GM23338 (cell line): ENCODE measurements around the gene FANCF. TPM values are rescaled to one million over a fixed set of nuclear protein-coding genes. Genes with fewer than 3 reads are reported as not detected.

Experiments
- ATAC-seq: fragments of 200-7000 bp; cut with Tn5 transposase; 3 replicates; pipeline ENCODE4 v1.9.1; 2020
- DNase-seq: peaks from one replicate; pipeline ENCODE4 v3.0.0-alpha.2; 2015; ENCODE audit warnings: low spot score
- H2AFZ ChIP-seq: fragments of 200-600 bp; sonication (generic); 2 replicates; pipeline ENCODE4 v1.8.0; 2016; ENCODE audit warnings: antibody characterized with exemption, mild to moderate bottlenecking, moderate library complexity
- H3F3A ChIP-seq: fragments of 200-600 bp; sonication (generic); replicated peaks from 2 replicates; pipeline ENCODE4 v1.8.0; 2017; ENCODE audit warnings: antibody characterized with exemption, mixed run types, low read depth
- H3K27ac ChIP-seq: fragments of 200-600 bp; sonication (generic); 2 replicates; pipeline ENCODE4 v1.6.1; 2016; ENCODE audit warnings: low read depth
- H3K27me3 ChIP-seq: fragments of 200-600 bp; sonication (generic); 2 replicates; pipeline ENCODE4 v1.8.0; 2016; ENCODE audit warnings: mild to moderate bottlenecking, mixed run types, moderate library complexity; ENCODE audit not compliant: insufficient read depth
- H3K36me3 ChIP-seq: fragments of 200-600 bp; sonication (generic); 2 replicates; pipeline ENCODE4 v1.8.0; 2016; ENCODE audit warnings: mild to moderate bottlenecking; ENCODE audit not compliant: insufficient read depth
- H3K4me1 ChIP-seq: fragments of 200-600 bp; sonication (generic); 2 replicates; pipeline ENCODE4 v1.8.0; 2016; ENCODE audit warnings: mild to moderate bottlenecking, moderate library complexity; ENCODE audit not compliant: insufficient read depth
- H3K4me2 ChIP-seq: fragments of 200-600 bp; sonication (generic); 2 replicates; pipeline ENCODE4 v1.7.1; 2017; ENCODE audit warnings: mixed run types
- H3K4me3 ChIP-seq: fragments of 200-600 bp; sonication (generic); 2 replicates; pipeline ENCODE4 v1.6.1; 2016; ENCODE audit warnings: mixed run types
- H3K79me2 ChIP-seq: fragments of 200-600 bp; sonication (generic); replicated peaks from 2 replicates; pipeline ENCODE4 v1.8.0; 2017; ENCODE audit warnings: mild to moderate bottlenecking; ENCODE audit not compliant: insufficient read depth
- H3K9me2 ChIP-seq: fragments of 200-600 bp; sonication (generic); 2 replicates; pipeline ENCODE4 v1.8.0; 2017; ENCODE audit not compliant: insufficient read depth
- H4K20me1 ChIP-seq: fragments of 200-600 bp; sonication (generic); replicated peaks from 2 replicates; pipeline ENCODE4 v1.8.0; 2017; ENCODE audit warnings: mild to moderate bottlenecking; ENCODE audit not compliant: insufficient read depth
- H3K27ac Mint-ChIP-seq: 2 replicates; pipeline ENCODE4 v1.8.0; 2020; ENCODE audit warnings: inconsistent platforms, mild to moderate bottlenecking, moderate library complexity, mixed read lengths
- H3K27me3 Mint-ChIP-seq: 3 replicates; pipeline ENCODE4 v1.8.0; 2022; ENCODE audit warnings: low read depth, mild to moderate bottlenecking, moderate library complexity, mixed read lengths, inconsistent platforms; ENCODE audit not compliant: insufficient read depth, poor library complexity
- H3K36me3 Mint-ChIP-seq: 3 replicates; pipeline ENCODE4 v1.8.0; 2021; ENCODE audit warnings: low read depth, mild to moderate bottlenecking, inconsistent platforms, moderate library complexity, mixed read lengths
- H3K4me1 Mint-ChIP-seq: 3 replicates; pipeline ENCODE4 v1.8.0; 2020; ENCODE audit warnings: mild to moderate bottlenecking, inconsistent platforms, mixed read lengths
- H3K4me3 Mint-ChIP-seq: 3 replicates; pipeline ENCODE4 v1.8.0; 2021; ENCODE audit warnings: moderate library complexity, mild to moderate bottlenecking, inconsistent platforms, mixed read lengths
- H3K9me3 Mint-ChIP-seq: 3 replicates; pipeline ENCODE4 v1.8.0; 2020; ENCODE audit warnings: moderate library complexity, mild to moderate bottlenecking, inconsistent platforms, mixed read lengths
- CREB1 ChIP-seq: fragments of 250-450 bp; sonication (Bioruptor Pico); IDR thresholded peaks from 2 replicates; pipeline ENCODE4 v1.5.0; 2020; ENCODE audit warnings: low read depth, mild to moderate bottlenecking, moderate library complexity
- EZH2 ChIP-seq: fragments of 200-600 bp; sonication (generic); IDR thresholded peaks from one replicate; pipeline ENCODE4 v1.8.0; 2017; ENCODE audit warnings: antibody characterized with exemption, mild to moderate bottlenecking, low read depth; ENCODE audit not compliant: unreplicated experiment
- JUNB ChIP-seq: IDR thresholded peaks from one replicate; pipeline ENCODE4 v1.6.1; 2016; ENCODE audit warnings: antibody characterized with exemption; ENCODE audit not compliant: unreplicated experiment
- NANOG ChIP-seq: IDR thresholded peaks from 2 replicates; pipeline ENCODE4 v1.6.1; 2016; ENCODE audit warnings: antibody characterized with exemption, borderline replicate concordance
- POLR2AphosphoS5 ChIP-seq: IDR thresholded peaks from 2 replicates; pipeline ENCODE4 v1.6.1; 2016; ENCODE audit warnings: antibody characterized with exemption, low read depth
- STAT1 ChIP-seq: IDR thresholded peaks from one replicate; pipeline ENCODE4 v1.6.1; 2016; ENCODE audit warnings: antibody characterized with exemption; ENCODE audit not compliant: unreplicated experiment
- ZNF114 ChIP-seq: fragments of 250-450 bp; sonication (Bioruptor Pico); IDR thresholded peaks from 2 replicates; pipeline ENCODE4 v1.5.0; 2020; ENCODE audit warnings: mild to moderate bottlenecking, moderate library complexity
- ZNF331 ChIP-seq: fragments of 250-450 bp; sonication (Bioruptor Pico); IDR thresholded peaks from 2 replicates; pipeline ENCODE4 v1.5.0; 2020; ENCODE audit warnings: low read depth, mild to moderate bottlenecking, moderate library complexity
- polyA plus RNA-seq: library from polyadenylated mRNA; unstranded; fragments of >200 nt; fragmentation: Nextera tagmentation; extraction: Ambion mirVana; gene quantifications from 2 replicates; pipeline ENCODE4 v1.2.1, GENCODE V29; 2016
- total RNA-seq: library from RNA; depleted of rRNA; stranded (reverse); fragments of >200 nt; shearing (Covaris generic); gene quantifications from 2 replicates; pipeline ENCODE4 v1.2.3, GENCODE V29; 2014
- TF ChIP-seq, protein P1 (sequence below): IDR thresholded peaks from one replicate; pipeline ENCODE4 v1.6.1; 2018; ENCODE audit warnings: antibody characterized with exemption; ENCODE audit not compliant: unreplicated experiment
- TF ChIP-seq, protein P2 (sequence below): fragments of 250-450 bp; sonication (Bioruptor Pico); IDR thresholded peaks from 2 replicates; pipeline ENCODE4 v1.5.0; 2020; ENCODE audit warnings: mild to moderate bottlenecking, moderate library complexity
- TF ChIP-seq, protein P3 (sequence below): IDR thresholded peaks from 2 replicates; pipeline ENCODE4 v1.6.1; 2016; ENCODE audit warnings: antibody characterized with exemption

Gene FANCF
- total and polyA plus RNA-seq, 2 experiments from 2014 or later = 17.0 to 31.8 TPM

DNA sequence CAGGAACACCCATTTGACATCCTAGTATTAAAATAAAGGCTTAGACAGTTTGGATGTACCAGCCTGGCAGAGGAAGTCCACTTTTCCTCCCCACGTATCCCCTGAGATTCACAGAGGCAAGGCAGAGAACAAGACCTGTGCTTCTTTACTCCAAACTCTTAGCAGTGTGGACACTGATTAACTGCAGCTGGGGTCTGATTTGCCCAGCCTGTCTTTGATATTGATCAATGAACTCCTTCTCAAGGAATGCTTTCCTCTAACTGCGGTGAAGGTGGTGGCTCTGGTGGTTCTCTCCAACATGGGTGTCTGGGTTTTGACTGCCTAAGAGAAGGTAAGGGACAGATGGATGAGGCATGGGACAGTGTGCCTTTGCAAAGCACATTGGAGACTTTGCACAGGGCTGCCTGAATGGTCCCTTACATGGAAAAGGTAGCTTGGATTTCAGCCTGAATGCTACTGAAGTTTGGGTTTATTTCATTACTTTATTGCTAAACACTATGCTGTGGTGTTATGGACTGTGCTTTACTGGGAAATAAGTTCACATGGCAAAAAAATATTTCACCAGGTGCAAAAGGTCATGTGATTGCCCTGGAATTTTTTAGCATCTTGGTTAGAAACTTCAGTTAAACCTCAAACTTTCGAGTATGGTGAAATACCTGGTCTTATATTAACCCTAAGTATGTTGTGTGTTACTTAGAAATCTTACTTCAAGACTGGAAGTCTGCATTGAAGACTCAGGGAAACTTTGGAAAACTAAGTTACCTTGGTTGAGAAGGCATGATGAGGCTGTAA is 42.6 kb upstream of the FANCF start:
- Histone ChIP-seq H3K27ac (no peak overlapping the region), H3F3A (no peaks in the 10 kb centered on the region), H3K79me2 (no peaks in the 10 kb centered on the region), H3K4me2 (peak overlapping the region; percentile 92), H3K4me1 (peaks cover 16% of the 10 kb centered on the region), H3K36me3 (no peaks in the 10 kb centered on the region), H3K27me3 (peaks cover 27% of the 10 kb centered on the region), H3K9me2 (no peaks in the 10 kb centered on the region), H3K4me3 (no peak overlapping the region), H2AFZ (peak overlapping the region; percentile 52; the same call in 1 of the 2 replicates), H4K20me1 (no peaks in the 10 kb centered on the region)
- TF ChIP-seq EZH2 (no peak), JUNB (no peak), NANOG (no peak), ZNF114 (CRISPR knock-in tag) (no peak), STAT1 (no peak), ZNF331 (CRISPR knock-in tag) (no peak), POLR2AphosphoS5 (no peak), CREB1 (CRISPR knock-in tag) (no peak)
- TF ChIP-seq, protein P1, sequence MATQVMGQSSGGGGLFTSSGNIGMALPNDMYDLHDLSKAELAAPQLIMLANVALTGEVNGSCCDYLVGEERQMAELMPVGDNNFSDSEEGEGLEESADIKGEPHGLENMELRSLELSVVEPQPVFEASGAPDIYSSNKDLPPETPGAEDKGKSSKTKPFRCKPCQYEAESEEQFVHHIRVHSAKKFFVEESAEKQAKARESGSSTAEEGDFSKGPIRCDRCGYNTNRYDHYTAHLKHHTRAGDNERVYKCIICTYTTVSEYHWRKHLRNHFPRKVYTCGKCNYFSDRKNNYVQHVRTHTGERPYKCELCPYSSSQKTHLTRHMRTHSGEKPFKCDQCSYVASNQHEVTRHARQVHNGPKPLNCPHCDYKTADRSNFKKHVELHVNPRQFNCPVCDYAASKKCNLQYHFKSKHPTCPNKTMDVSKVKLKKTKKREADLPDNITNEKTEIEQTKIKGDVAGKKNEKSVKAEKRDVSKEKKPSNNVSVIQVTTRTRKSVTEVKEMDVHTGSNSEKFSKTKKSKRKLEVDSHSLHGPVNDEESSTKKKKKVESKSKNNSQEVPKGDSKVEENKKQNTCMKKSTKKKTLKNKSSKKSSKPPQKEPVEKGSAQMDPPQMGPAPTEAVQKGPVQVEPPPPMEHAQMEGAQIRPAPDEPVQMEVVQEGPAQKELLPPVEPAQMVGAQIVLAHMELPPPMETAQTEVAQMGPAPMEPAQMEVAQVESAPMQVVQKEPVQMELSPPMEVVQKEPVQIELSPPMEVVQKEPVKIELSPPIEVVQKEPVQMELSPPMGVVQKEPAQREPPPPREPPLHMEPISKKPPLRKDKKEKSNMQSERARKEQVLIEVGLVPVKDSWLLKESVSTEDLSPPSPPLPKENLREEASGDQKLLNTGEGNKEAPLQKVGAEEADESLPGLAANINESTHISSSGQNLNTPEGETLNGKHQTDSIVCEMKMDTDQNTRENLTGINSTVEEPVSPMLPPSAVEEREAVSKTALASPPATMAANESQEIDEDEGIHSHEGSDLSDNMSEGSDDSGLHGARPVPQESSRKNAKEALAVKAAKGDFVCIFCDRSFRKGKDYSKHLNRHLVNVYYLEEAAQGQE = no peak
- TF ChIP-seq, protein P2, sequence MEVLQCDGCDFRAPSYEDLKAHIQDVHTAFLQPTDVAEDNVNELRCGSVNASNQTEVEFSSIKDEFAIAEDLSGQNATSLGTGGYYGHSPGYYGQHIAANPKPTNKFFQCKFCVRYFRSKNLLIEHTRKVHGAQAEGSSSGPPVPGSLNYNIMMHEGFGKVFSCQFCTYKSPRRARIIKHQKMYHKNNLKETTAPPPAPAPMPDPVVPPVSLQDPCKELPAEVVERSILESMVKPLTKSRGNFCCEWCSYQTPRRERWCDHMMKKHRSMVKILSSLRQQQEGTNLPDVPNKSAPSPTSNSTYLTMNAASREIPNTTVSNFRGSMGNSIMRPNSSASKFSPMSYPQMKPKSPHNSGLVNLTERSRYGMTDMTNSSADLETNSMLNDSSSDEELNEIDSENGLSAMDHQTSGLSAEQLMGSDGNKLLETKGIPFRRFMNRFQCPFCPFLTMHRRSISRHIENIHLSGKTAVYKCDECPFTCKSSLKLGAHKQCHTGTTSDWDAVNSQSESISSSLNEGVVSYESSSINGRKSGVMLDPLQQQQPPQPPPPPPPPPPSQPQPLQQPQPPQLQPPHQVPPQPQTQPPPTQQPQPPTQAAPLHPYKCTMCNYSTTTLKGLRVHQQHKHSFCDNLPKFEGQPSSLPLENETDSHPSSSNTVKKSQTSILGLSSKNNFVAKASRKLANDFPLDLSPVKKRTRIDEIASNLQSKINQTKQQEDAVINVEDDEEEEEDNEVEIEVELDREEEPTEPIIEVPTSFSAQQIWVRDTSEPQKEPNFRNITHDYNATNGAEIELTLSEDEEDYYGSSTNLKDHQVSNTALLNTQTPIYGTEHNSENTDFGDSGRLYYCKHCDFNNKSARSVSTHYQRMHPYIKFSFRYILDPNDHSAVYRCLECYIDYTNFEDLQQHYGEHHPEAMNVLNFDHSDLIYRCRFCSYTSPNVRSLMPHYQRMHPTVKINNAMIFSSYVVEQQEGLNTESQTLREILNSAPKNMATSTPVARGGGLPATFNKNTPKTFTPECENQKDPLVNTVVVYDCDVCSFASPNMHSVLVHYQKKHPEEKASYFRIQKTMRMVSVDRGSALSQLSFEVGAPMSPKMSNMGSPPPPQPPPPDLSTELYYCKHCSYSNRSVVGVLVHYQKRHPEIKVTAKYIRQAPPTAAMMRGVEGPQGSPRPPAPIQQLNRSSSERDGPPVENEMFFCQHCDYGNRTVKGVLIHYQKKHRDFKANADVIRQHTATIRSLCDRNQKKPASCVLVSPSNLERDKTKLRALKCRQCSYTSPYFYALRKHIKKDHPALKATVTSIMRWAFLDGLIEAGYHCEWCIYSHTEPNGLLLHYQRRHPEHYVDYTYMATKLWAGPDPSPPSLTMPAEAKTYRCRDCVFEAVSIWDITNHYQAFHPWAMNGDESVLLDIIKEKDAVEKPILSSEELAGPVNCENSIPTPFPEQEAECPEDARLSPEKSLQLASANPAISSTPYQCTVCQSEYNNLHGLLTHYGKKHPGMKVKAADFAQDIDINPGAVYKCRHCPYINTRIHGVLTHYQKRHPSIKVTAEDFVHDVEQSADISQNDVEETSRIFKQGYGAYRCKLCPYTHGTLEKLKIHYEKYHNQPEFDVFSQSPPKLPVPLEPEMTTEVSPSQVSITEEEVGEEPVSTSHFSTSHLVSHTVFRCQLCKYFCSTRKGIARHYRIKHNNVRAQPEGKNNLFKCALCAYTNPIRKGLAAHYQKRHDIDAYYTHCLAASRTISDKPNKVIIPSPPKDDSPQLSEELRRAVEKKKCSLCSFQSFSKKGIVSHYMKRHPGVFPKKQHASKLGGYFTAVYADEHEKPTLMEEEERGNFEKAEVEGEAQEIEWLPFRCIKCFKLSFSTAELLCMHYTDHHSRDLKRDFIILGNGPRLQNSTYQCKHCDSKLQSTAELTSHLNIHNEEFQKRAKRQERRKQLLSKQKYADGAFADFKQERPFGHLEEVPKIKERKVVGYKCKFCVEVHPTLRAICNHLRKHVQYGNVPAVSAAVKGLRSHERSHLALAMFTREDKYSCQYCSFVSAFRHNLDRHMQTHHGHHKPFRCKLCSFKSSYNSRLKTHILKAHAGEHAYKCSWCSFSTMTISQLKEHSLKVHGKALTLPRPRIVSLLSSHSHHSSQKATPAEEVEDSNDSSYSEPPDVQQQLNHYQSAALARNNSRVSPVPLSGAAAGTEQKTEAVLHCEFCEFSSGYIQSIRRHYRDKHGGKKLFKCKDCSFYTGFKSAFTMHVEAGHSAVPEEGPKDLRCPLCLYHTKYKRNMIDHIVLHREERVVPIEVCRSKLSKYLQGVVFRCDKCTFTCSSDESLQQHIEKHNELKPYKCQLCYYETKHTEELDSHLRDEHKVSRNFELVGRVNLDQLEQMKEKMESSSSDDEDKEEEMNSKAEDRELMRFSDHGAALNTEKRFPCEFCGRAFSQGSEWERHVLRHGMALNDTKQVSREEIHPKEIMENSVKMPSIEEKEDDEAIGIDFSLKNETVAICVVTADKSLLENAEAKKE (CRISPR knock-in tag) = no peak
- TF ChIP-seq, protein P3, sequence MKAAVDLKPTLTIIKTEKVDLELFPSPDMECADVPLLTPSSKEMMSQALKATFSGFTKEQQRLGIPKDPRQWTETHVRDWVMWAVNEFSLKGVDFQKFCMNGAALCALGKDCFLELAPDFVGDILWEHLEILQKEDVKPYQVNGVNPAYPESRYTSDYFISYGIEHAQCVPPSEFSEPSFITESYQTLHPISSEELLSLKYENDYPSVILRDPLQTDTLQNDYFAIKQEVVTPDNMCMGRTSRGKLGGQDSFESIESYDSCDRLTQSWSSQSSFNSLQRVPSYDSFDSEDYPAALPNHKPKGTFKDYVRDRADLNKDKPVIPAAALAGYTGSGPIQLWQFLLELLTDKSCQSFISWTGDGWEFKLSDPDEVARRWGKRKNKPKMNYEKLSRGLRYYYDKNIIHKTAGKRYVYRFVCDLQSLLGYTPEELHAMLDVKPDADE = no peak
- Mint-ChIP-seq H3K4me3 (0 out of 3 replicates have a peak overlapping the region, but pooled peaks have one; percentile 16), H3K9me3 (no peaks in the 10 kb centered on the region), H3K36me3 (no peaks in the 10 kb centered on the region), H3K27ac (no peak overlapping the region), H3K27me3 (peaks cover 5% of the 10 kb centered on the region), H3K4me1 (peaks cover 22% of the 10 kb centered on the region)
- ATAC-seq (no peak), DNase-seq (no peak)
